Left ventricle myocardium inferior (tissue), 1 donor: ENCODE measurements around the gene PLB1. TPM values are rescaled to one million over a fixed set of nuclear protein-coding genes. Genes with fewer than 3 reads are reported as not detected.

Source experiments
- DNase-seq: peaks from one replicate; pipeline ENCODE4 v3.0.0-alpha.2; 2020
- H3K27ac ChIP-seq: fragments of 200-600 bp; replicated peaks from 2 replicates; pipeline ENCODE4 v1.8.0; 2021
- H3K27me3 ChIP-seq: fragments of 200-600 bp; 2 replicates; pipeline ENCODE4 v1.8.0; 2021; ENCODE audit warnings: low read depth
- H3K36me3 ChIP-seq: fragments of 200-600 bp; 2 replicates; pipeline ENCODE4 v1.8.0; 2021
- H3K4me1 ChIP-seq: fragments of 200-600 bp; 2 replicates; pipeline ENCODE4 v1.8.0; 2021
- H3K4me3 ChIP-seq: fragments of 200-600 bp; 2 replicates; pipeline ENCODE4 v1.8.0; 2021; ENCODE audit warnings: mild to moderate bottlenecking, moderate library complexity
- H3K9me3 ChIP-seq: fragments of 200-600 bp; replicated peaks from 2 replicates; pipeline ENCODE4 v1.8.0; 2021
- CTCF ChIP-seq: fragments of 200-600 bp; IDR thresholded peaks from 2 replicates; pipeline ENCODE4 v1.8.0; 2021; ENCODE audit warnings: antibody characterized with exemption, mild to moderate bottlenecking, borderline replicate concordance
- intact Hi-C: fragments of 100-400 bp; cut with micrococcal nuclease; formaldehyde crosslinking; loops from one replicate; pipeline ENCODE4 v1.11.0; 2022
- total RNA-seq: library from RNA; stranded (reverse); fragmentation: NEBNext Ultra II Directional; extraction: Animal tissue kit (Norgen Biotek cat#: 25700); gene quantifications from one replicate; pipeline ENCODE4 v1.2.1, GENCODE V29; 2021
- donor health status: DM: no; HTN: yes; CAD: no; lungs with severe emphysema.

PLB1 gene
- total RNA-seq, 1 donor from 2014 or later, result 2.4 TPM

GRCh38 chr2:28579606-28580005 is 83.7 kb downstream of the PLB1 start:
- intact Hi-C loops, result no loop called here
- no peaks in the 10 kb centered on the region for H3K36me3 ChIP-seq
- no peaks in the 10 kb centered on the region for H3K27me3 ChIP-seq

GRCh38 chr2:28580078-28580477 is 84.2 kb downstream of the PLB1 start:
- no peak for DNase-seq
- no peak for TF ChIP-seq CTCF
- H3K27me3 ChIP-seq, result no peaks in the 10 kb centered on the region
- H3K4me1 ChIP-seq, result peaks cover 18% of the 10 kb centered on the region
- H3K36me3 ChIP-seq, result no peaks in the 10 kb centered on the region
- intact Hi-C loops, result no loop called here
- H3K9me3 ChIP-seq, result no peaks in the 10 kb centered on the region
- no peak overlapping the region for H3K27ac ChIP-seq
- H3K4me3 ChIP-seq, result no peak overlapping the region

More at GRCh38 chr2:28579606-28580005, 83.7 kb downstream of the PLB1 start:
- no peak for TF ChIP-seq CTCF
- no peak for DNase-seq
- H3K9me3 ChIP-seq, result no peaks in the 10 kb centered on the region
- peaks cover 13% of the 10 kb centered on the region for H3K4me1 ChIP-seq
- no peak overlapping the region for H3K27ac ChIP-seq
- H3K4me3 ChIP-seq, result no peak overlapping the region

- no peak for DNase-seq
- Histone ChIP-seq H3K9me3 (no peaks in the 10 kb centered on the region), H3K4me3 (no peak overlapping the region), H3K27ac (no peak overlapping the region), H3K27me3 (no peaks in the 10 kb centered on the region), H3K4me1 (peaks cover 19% of the 10 kb centered on the region), H3K36me3 (no peaks in the 10 kb centered on the region)
- no peak for TF ChIP-seq CTCF
- intact Hi-C loops, result no loop called here
These were observed 85.5 kb downstream of the PLB1 start for GRCh38 chr2:28581312-28581711.

GRCh38 chr2:28582152-28582551 is 86.3 kb downstream of the PLB1 start:
- DNase-seq, result no peak
- no peak overlapping the region for H3K27ac ChIP-seq
- H3K9me3 ChIP-seq, result no peaks in the 10 kb centered on the region
- H3K27me3 ChIP-seq, result no peaks in the 10 kb centered on the region
- intact Hi-C loops, result no loop called here
- peaks cover 24% of the 10 kb centered on the region for H3K4me1 ChIP-seq
- H3K36me3 ChIP-seq, result no peaks in the 10 kb centered on the region
- TF ChIP-seq CTCF, result no peak
- H3K4me3 ChIP-seq, result no peak overlapping the region

GRCh38 chr2:28582595-28582994 is 86.7 kb downstream of the PLB1 start:
- no peaks in the 10 kb centered on the region for H3K27me3 ChIP-seq
- no peaks in the 10 kb centered on the region for H3K36me3 ChIP-seq
- H3K4me1 ChIP-seq, result peaks cover 28% of the 10 kb centered on the region
- H3K4me3 ChIP-seq, result no peak overlapping the region
- no peaks in the 10 kb centered on the region for H3K9me3 ChIP-seq
- H3K27ac ChIP-seq, result no peak overlapping the region
- no peak for TF ChIP-seq CTCF
- no peak for DNase-seq
- intact Hi-C loops, result no loop called here
